DMS53 (cell line): ENCODE results near the gene DNAH9.

Experiments
- DNase-seq: peaks from one replicate; lab custom pipeline; 2025; lab: John Stamatoyannopoulos, UW

The DNAH9 gene

GRCh38 chr17:11601661-11602060, 3.4 kb downstream of the DNAH9 start:
- DNase-seq = no peak

- DNase-seq = peak; percentile 2
Observed at GRCh38 chr17:11608396-11608795, 10.1 kb downstream of the DNAH9 start.

- DNase-seq = no peak
Observed at GRCh38 chr17:11610999-11611566, 12.8 kb downstream of the DNAH9 start.

- no peak for DNase-seq
Observed at GRCh38 chr17:11612956-11613355, 14.7 kb downstream of the DNAH9 start.

- DNase-seq = no peak
Observed at GRCh38 chr17:11618861-11619566, 20.7 kb downstream of the DNAH9 start.

GRCh38 chr17:11622492-11622891, 24.2 kb downstream of the DNAH9 start:
- no peak for DNase-seq

- DNase-seq = no peak
Observed at GRCh38 chr17:11624976-11625375, 26.7 kb downstream of the DNAH9 start.

GRCh38 chr17:11625878-11626277, 27.6 kb downstream of the DNAH9 start:
- DNase-seq = no peak

- DNase-seq = no peak
Observed at GRCh38 chr17:11627301-11627940, 29.2 kb downstream of the DNAH9 start.

- DNase-seq = peak; percentile 0
Observed at GRCh38 chr17:11628374-11628773, 30.1 kb downstream of the DNAH9 start.

- no peak for DNase-seq
Observed at GRCh38 chr17:11628831-11629230, 30.6 kb downstream of the DNAH9 start.

GRCh38 chr17:11636771-11637170, 38.5 kb downstream of the DNAH9 start:
- DNase-seq = no peak

- DNase-seq = no peak
Observed at GRCh38 chr17:11637796-11638195, 39.5 kb downstream of the DNAH9 start.

GRCh38 chr17:11638700-11639265, 40.5 kb downstream of the DNAH9 start:
- no peak for DNase-seq

- DNase-seq = no peak
Observed at GRCh38 chr17:11639736-11640462, 41.6 kb downstream of the DNAH9 start.

GRCh38 chr17:11640463-11640814, 42.2 kb downstream of the DNAH9 start:
- no peak for DNase-seq

GRCh38 chr17:11641521-11642275, 43.4 kb downstream of the DNAH9 start:
- no peak for DNase-seq

GRCh38 chr17:11642655-11643054, 44.4 kb downstream of the DNAH9 start:
- DNase-seq = no peak

GRCh38 chr17:11643851-11644250, 45.6 kb downstream of the DNAH9 start:
- DNase-seq = no peak

GRCh38 chr17:11644265-11645212, 46.3 kb downstream of the DNAH9 start:
- peak; percentile 64 for DNase-seq

- no peak for DNase-seq
Observed at GRCh38 chr17:11645426-11645825, 47.2 kb downstream of the DNAH9 start.
